Ovary (tissue), 3 donors: ENCODE measurements around the gene CCNJL.

Experiments
- EP300 ChIP-seq: sonication (generic); formaldehyde crosslinking; IDR thresholded peaks from one replicate; pipeline ENCODE4 v1.6.1; 2017; ENCODE audit warnings: antibody characterized with exemption
- TF ChIP-seq, protein P1 (sequence below), 3 donors: fragments of 450-650 bp in 2 of 3; fragments of 200-600 bp in 1 of 3; IDR thresholded peaks; one replicate each; pipeline versions ENCODE4 v1.5.1 to v1.8.0; 2016 to 2022; ENCODE audit warnings: antibody characterized with exemption in 3 of 3, mild to moderate bottlenecking in 1 of 3
- donor health status: DM: no; HTN: no; CAD: no.

DNA sequence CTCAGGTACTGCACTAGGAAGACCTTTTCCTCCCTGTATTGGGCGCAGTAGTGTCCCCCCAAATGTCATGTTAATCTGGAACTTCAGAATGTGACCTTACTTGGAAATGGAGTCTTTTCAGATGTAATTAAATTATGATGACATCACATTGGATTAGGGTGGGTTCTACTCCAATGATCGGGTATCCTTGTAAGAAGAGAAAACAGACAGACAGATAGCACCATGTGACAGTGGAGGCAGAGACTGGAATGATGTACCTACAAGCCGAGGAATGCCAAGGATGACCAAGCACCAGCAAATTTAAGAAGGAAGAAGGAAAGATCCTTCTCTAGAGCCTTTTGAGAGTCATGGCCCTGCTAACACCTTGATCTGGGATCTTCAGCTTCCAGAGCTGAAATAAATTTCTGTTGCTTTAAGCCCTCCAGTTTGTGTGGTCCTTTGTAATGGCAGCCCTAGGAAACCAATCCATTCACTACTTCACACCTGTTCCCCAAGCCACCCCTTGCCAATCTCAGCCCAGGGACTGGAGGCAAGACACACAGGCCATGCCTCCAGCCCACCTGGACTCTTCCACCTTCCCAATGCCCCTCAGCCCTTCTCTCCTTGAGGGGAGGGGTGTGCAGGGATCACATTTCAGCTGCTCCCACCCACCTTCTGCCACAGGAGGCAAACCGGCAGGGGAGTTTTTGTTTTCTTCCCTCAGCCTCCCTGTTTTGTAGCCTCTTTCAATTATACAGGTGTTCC, 1.6 kb downstream of the CCNJL start:
- TF ChIP-seq, protein P1, sequence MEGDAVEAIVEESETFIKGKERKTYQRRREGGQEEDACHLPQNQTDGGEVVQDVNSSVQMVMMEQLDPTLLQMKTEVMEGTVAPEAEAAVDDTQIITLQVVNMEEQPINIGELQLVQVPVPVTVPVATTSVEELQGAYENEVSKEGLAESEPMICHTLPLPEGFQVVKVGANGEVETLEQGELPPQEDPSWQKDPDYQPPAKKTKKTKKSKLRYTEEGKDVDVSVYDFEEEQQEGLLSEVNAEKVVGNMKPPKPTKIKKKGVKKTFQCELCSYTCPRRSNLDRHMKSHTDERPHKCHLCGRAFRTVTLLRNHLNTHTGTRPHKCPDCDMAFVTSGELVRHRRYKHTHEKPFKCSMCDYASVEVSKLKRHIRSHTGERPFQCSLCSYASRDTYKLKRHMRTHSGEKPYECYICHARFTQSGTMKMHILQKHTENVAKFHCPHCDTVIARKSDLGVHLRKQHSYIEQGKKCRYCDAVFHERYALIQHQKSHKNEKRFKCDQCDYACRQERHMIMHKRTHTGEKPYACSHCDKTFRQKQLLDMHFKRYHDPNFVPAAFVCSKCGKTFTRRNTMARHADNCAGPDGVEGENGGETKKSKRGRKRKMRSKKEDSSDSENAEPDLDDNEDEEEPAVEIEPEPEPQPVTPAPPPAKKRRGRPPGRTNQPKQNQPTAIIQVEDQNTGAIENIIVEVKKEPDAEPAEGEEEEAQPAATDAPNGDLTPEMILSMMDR (IDR thresholded peaks at IDR 0.05), result no peak
- TF ChIP-seq EP300, result no peak
